ENCODE data around the gene FRRS1L. TPM values are rescaled to one million over a fixed set of nuclear protein-coding genes. Genes with fewer than 3 reads are reported as not detected.

Gene FRRS1L
- total RNA-seq, 1 donor from 2014 or later: 7.2 TPM

- Mint-ChIP-seq H3K27me3 (no peaks in the 10 kb centered on the region), H3K9me3 (no peaks in the 10 kb centered on the region), H3K4me3 (no peak overlapping the region), H3K36me3 (peaks cover 35% of the 10 kb centered on the region), H3K27ac (no peak overlapping the region), H3K4me1 (ENCODE audit: unreplicated experiment) (peaks cover 32% of the 10 kb centered on the region)
- no peak for DNase-seq (ENCODE audit: extremely low spot score, unreplicated experiment)
- TF ChIP-seq CTCF (conservative IDR thresholded peaks at IDR 0.05): no peak
These were observed 71.7 kb downstream of the FRRS1L start for GRCh38 chr9:109095321-109095720.

DNA sequence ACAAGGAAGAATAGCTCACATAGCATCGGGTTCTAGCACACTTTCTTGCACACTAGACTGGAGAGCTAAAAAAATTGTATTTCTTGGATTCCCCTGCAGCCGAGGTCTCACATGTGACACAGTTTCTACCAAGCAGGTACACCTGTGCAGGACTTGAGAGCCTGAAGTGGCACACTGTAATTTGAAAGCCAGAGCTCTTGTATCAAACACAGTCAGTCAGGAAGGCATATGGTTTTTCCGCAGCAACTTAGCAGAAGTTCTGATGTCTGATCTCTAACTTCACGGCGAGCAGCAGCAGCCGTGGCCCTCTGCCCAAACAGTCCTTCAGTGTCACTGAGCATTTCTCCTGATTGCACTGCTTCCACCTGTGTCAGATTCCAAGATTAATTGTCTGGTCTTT lies 72.8 kb downstream of the FRRS1L start:
- peak overlapping the region; percentile 16 for H3K4me3 Mint-ChIP-seq
- H3K4me1 Mint-ChIP-seq (ENCODE audit: unreplicated experiment): peaks cover 32% of the 10 kb centered on the region
- peak overlapping the region; percentile 30 for H3K27ac Mint-ChIP-seq
- no peak for TF ChIP-seq CTCF (conservative IDR thresholded peaks at IDR 0.05)
- no peaks in the 10 kb centered on the region for H3K9me3 Mint-ChIP-seq
- H3K36me3 Mint-ChIP-seq: peaks cover 35% of the 10 kb centered on the region
- DNase-seq (ENCODE audit: extremely low spot score, unreplicated experiment): no peak
- no peaks in the 10 kb centered on the region for H3K27me3 Mint-ChIP-seq

GRCh38 chr9:109092587-109092986 lies 74.5 kb downstream of the FRRS1L start:
- H3K4me1 Mint-ChIP-seq (ENCODE audit: unreplicated experiment): peaks cover 16% of the 10 kb centered on the region
- H3K4me3 Mint-ChIP-seq: no peak overlapping the region
- H3K36me3 Mint-ChIP-seq: peaks cover 41% of the 10 kb centered on the region
- TF ChIP-seq CTCF (conservative IDR thresholded peaks at IDR 0.05): no peak
- no peak for DNase-seq (ENCODE audit: extremely low spot score, unreplicated experiment)
- H3K27me3 Mint-ChIP-seq: no peaks in the 10 kb centered on the region
- no peaks in the 10 kb centered on the region for H3K9me3 Mint-ChIP-seq
- H3K27ac Mint-ChIP-seq: no peak overlapping the region

GRCh38 chr9:109092051-109092580 lies 74.9 kb downstream of the FRRS1L start:
- H3K4me1 Mint-ChIP-seq (ENCODE audit: unreplicated experiment): peaks cover 14% of the 10 kb centered on the region
- H3K9me3 Mint-ChIP-seq: no peaks in the 10 kb centered on the region
- no peak overlapping the region for H3K4me3 Mint-ChIP-seq
- no peak overlapping the region for H3K27ac Mint-ChIP-seq
- peaks cover 44% of the 10 kb centered on the region for H3K36me3 Mint-ChIP-seq
- no peak for TF ChIP-seq CTCF (conservative IDR thresholded peaks at IDR 0.05)
- DNase-seq (ENCODE audit: extremely low spot score, unreplicated experiment): no peak
- H3K27me3 Mint-ChIP-seq: no peaks in the 10 kb centered on the region

DNA sequence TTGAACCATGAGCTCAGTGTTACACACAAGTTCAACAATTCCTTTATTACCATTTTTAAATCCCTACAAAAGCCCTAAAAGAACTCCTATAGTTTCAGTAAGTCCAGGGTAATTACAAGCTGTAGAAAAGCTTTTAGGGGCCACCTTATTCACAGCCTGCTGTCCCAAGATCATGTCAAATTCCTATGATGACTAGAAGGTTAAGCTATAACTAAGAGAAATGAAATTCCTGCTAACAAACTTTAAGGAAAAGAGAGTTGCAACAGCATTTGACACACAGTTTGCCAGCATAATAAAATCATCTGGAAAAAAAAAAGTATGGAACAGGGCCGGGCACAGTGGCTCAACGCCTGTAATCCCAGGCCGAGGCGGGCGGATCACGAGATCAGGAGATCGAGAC lies 78.8 kb downstream of the FRRS1L start:
- Mint-ChIP-seq H3K36me3 (peaks cover 48% of the 10 kb centered on the region), H3K4me1 (ENCODE audit: unreplicated experiment) (no peaks in the 10 kb centered on the region), H3K4me3 (no peak overlapping the region), H3K9me3 (no peaks in the 10 kb centered on the region), H3K27me3 (no peaks in the 10 kb centered on the region), H3K27ac (no peak overlapping the region)
- no peak for TF ChIP-seq CTCF (conservative IDR thresholded peaks at IDR 0.05)
- DNase-seq (ENCODE audit: extremely low spot score, unreplicated experiment): no peak

- no peak for TF ChIP-seq CTCF (conservative IDR thresholded peaks at IDR 0.05)
- no peak overlapping the region for H3K4me3 Mint-ChIP-seq
- DNase-seq (ENCODE audit: extremely low spot score, unreplicated experiment): no peak
- no peaks in the 10 kb centered on the region for H3K9me3 Mint-ChIP-seq
- no peaks in the 10 kb centered on the region for H3K27me3 Mint-ChIP-seq
- no peaks in the 10 kb centered on the region for H3K4me1 Mint-ChIP-seq (ENCODE audit: unreplicated experiment)
- no peak overlapping the region for H3K27ac Mint-ChIP-seq
- H3K36me3 Mint-ChIP-seq: peaks cover 44% of the 10 kb centered on the region
These were observed 79.3 kb downstream of the FRRS1L start for GRCh38 chr9:109087795-109088194.
